ENCODE data around the gene FBXO44. TPM values are rescaled to one million over a fixed set of nuclear protein-coding genes. Genes with fewer than 3 reads are reported as not detected.

FBXO44 gene
- total RNA-seq, 1 donor from 2014 or later, result 19.1 TPM

DNA sequence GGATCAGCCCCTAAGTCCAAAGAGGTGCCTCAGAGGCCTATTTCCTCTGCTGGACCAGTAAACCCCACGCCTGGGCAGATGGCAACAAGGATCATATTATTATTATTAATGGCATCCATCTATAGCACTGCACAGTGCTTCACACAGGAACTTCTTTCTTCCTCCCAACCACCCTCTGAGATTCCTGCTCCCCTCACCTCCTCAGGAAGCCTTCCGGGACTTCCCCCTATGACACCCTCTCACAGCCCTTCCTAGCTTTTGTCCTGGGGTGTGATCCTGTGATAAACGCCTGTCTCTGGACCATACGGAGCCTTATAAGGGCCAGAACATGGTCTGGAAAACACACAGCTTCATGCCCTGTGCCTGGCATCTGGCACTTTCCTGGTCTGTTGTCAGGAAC is 3.7 kb upstream of the FBXO44 start:
- no peaks in the 10 kb centered on the region for H3K9me3 Mint-ChIP-seq (ENCODE audit: low read depth)
- H3K27ac Mint-ChIP-seq, result peak overlapping the region; percentile 82
- H3K4me3 Mint-ChIP-seq (ENCODE audit: low read depth), result peak overlapping the region; percentile 35
- peaks cover 9% of the 10 kb centered on the region for H3K4me1 Mint-ChIP-seq (ENCODE audit: low read depth)
- DNase-seq (ENCODE audit: low spot score, unreplicated experiment), result no peak
- peaks cover 46% of the 10 kb centered on the region for H3K27me3 Mint-ChIP-seq
- TF ChIP-seq, protein P1, sequence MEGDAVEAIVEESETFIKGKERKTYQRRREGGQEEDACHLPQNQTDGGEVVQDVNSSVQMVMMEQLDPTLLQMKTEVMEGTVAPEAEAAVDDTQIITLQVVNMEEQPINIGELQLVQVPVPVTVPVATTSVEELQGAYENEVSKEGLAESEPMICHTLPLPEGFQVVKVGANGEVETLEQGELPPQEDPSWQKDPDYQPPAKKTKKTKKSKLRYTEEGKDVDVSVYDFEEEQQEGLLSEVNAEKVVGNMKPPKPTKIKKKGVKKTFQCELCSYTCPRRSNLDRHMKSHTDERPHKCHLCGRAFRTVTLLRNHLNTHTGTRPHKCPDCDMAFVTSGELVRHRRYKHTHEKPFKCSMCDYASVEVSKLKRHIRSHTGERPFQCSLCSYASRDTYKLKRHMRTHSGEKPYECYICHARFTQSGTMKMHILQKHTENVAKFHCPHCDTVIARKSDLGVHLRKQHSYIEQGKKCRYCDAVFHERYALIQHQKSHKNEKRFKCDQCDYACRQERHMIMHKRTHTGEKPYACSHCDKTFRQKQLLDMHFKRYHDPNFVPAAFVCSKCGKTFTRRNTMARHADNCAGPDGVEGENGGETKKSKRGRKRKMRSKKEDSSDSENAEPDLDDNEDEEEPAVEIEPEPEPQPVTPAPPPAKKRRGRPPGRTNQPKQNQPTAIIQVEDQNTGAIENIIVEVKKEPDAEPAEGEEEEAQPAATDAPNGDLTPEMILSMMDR (IDR thresholded peaks at IDR 0.05; ENCODE audit: unreplicated experiment), result no peak
- no peaks in the 10 kb centered on the region for H3K36me3 Mint-ChIP-seq (ENCODE audit: insufficient read depth)

DNA sequence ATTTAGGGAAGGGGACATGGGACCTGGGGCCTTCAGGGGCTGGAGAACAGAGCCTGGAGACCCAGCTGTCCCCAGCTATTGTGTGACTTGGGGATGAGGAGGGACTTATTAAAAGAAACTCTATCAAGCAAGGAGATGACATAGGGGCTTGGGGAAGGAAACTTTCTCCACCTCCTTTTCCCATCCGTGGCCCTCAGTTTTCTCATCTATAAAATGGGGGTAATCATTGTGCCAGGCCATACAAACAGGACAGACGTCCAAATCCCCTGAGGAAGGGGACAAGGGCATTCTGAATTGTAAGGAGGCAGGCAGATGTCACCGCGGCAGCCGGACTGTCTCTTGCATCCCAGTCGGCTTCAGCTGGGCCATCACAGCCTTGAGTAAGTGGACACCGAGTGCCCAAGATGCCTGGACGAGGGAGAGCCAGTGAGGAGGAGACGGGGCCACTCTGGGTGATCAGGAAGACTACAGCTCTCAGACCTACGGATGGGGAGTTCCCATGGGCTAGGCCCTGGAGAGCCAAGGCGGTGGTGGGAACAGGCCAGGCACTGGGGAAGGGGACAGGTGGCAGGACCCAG is 2.4 kb upstream of the FBXO44 start:
- peaks cover 9% of the 10 kb centered on the region for H3K4me1 Mint-ChIP-seq (ENCODE audit: low read depth)
- peaks cover 39% of the 10 kb centered on the region for H3K27me3 Mint-ChIP-seq
- H3K27ac Mint-ChIP-seq, result no peak overlapping the region
- H3K4me3 Mint-ChIP-seq (ENCODE audit: low read depth), result no peak overlapping the region
- no peaks in the 10 kb centered on the region for H3K36me3 Mint-ChIP-seq (ENCODE audit: insufficient read depth)
- TF ChIP-seq, protein P1 (IDR thresholded peaks at IDR 0.05; ENCODE audit: unreplicated experiment), result no peak
- no peaks in the 10 kb centered on the region for H3K9me3 Mint-ChIP-seq (ENCODE audit: low read depth)
- no peak for DNase-seq (ENCODE audit: low spot score, unreplicated experiment)

- H3K36me3 Mint-ChIP-seq (ENCODE audit: insufficient read depth), result peaks cover 2% of the 10 kb centered on the region
- TF ChIP-seq, protein P1 (IDR thresholded peaks at IDR 0.05; ENCODE audit: unreplicated experiment), result no peak
- H3K27me3 Mint-ChIP-seq, result peaks cover 37% of the 10 kb centered on the region
- peak overlapping the region; percentile 45 for H3K27ac Mint-ChIP-seq
- peaks cover 9% of the 10 kb centered on the region for H3K4me1 Mint-ChIP-seq (ENCODE audit: low read depth)
- peak overlapping the region; percentile 49 for H3K4me3 Mint-ChIP-seq (ENCODE audit: low read depth)
- DNase-seq (ENCODE audit: low spot score, unreplicated experiment), result no peak
- H3K9me3 Mint-ChIP-seq (ENCODE audit: low read depth), result no peaks in the 10 kb centered on the region
Measured at GRCh38 chr1:11653101-11653860, 1.4 kb upstream of the FBXO44 start.

DNA sequence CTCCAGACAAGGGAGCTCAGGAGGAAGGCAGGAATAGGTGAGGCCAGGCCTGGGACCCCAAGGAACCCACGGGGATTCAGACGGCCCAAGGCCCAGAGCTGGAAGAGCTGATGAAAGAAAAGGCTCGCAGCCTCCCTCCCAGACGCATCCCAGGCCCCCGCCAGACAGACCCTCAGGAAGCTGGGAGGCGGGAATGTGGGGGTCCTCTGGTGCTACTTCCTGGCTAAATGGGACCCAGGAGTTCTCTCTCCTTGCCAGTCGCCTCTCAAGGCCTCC is 878 bp upstream of the FBXO44 start:
- Mint-ChIP-seq H3K27ac (no peak overlapping the region), H3K27me3 (peaks cover 32% of the 10 kb centered on the region), H3K4me1 (ENCODE audit: low read depth) (peaks cover 9% of the 10 kb centered on the region), H3K9me3 (ENCODE audit: low read depth) (no peaks in the 10 kb centered on the region), H3K36me3 (ENCODE audit: insufficient read depth) (peaks cover 2% of the 10 kb centered on the region), H3K4me3 (ENCODE audit: low read depth) (peak overlapping the region; percentile 49)
- no peak for DNase-seq (ENCODE audit: low spot score, unreplicated experiment)
- TF ChIP-seq, protein P1 (IDR thresholded peaks at IDR 0.05; ENCODE audit: unreplicated experiment), result no peak

DNA sequence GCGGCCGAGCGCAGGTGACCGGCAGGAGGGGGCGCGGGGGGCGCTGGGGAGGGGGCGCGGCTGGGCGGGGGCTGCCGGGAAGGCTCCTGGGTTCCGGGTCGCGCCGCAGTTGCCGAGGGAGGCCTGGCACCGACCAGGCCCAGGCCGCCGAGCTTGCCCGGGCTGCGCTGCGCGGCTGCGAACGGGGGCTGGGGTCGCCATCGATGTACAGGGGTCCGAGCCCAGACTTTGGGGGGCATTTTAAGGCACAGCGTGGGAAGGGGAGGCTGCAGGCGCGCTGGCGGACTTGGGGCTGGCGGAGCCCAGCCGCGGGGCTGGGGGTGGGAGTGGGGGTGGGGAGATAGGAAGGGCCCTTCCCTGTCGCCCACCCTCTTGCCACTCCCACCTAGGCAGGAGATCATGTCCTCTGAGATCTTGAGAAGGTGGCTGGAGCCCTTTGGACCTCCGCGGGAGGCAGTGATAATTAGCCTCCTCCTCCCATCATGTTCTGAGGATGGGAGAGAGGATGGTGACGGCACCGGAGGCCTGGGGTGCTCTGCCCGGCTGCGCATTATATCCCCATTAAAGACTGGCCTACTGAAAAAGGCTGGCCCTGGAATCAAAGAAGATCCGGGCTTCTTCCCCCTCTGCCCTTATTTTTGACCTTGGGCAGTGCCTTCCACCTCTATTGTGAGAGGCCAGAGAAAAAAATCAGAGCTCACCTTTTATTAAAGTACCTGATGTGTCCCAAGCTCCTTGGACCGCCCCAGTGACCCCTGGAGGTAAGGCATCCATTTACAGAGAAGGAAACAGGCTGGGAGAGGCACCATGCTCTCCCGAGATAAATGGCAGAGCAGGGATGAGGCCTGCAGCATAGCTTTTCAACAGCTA is 497 bp downstream of the FBXO44 start:
- H3K36me3 Mint-ChIP-seq (ENCODE audit: insufficient read depth), result peaks cover 3% of the 10 kb centered on the region
- H3K4me1 Mint-ChIP-seq (ENCODE audit: low read depth), result peaks cover 7% of the 10 kb centered on the region
- H3K4me3 Mint-ChIP-seq (ENCODE audit: low read depth), result peak overlapping the region; percentile 70
- no peak overlapping the region for H3K27ac Mint-ChIP-seq
- TF ChIP-seq, protein P1 (IDR thresholded peaks at IDR 0.05; ENCODE audit: unreplicated experiment), result no peak
- peaks cover 25% of the 10 kb centered on the region for H3K27me3 Mint-ChIP-seq
- no peaks in the 10 kb centered on the region for H3K9me3 Mint-ChIP-seq (ENCODE audit: low read depth)
- no peak for DNase-seq (ENCODE audit: low spot score, unreplicated experiment)
